Ovary (tissue), 3 donors: ENCODE results near the gene PGR.

Experiments used
- EP300 ChIP-seq: sonication (generic); formaldehyde crosslinking; IDR thresholded peaks from one replicate; pipeline ENCODE4 v1.6.1; 2017; ENCODE audit warnings: antibody characterized with exemption
- POLR2A ChIP-seq: fragments of 450-650 bp; IDR thresholded peaks from one replicate; pipeline ENCODE4 v1.6.1; 2017; ENCODE audit warnings: antibody characterized with exemption, mild to moderate bottlenecking, moderate library complexity
- TF ChIP-seq, protein P1 (sequence below), 3 donors: fragments of 450-650 bp in 2 of 3; fragments of 200-600 bp in 1 of 3; IDR thresholded peaks; one replicate each; pipeline versions ENCODE4 v1.5.1 to v1.8.0; 2016 to 2022; ENCODE audit warnings: antibody characterized with exemption in 3 of 3, mild to moderate bottlenecking in 1 of 3
- donor health status: DM: no; HTN: no; CAD: no.

- TF ChIP-seq EP300 (no peak), POLR2A (no peak)
- TF ChIP-seq, protein P1, sequence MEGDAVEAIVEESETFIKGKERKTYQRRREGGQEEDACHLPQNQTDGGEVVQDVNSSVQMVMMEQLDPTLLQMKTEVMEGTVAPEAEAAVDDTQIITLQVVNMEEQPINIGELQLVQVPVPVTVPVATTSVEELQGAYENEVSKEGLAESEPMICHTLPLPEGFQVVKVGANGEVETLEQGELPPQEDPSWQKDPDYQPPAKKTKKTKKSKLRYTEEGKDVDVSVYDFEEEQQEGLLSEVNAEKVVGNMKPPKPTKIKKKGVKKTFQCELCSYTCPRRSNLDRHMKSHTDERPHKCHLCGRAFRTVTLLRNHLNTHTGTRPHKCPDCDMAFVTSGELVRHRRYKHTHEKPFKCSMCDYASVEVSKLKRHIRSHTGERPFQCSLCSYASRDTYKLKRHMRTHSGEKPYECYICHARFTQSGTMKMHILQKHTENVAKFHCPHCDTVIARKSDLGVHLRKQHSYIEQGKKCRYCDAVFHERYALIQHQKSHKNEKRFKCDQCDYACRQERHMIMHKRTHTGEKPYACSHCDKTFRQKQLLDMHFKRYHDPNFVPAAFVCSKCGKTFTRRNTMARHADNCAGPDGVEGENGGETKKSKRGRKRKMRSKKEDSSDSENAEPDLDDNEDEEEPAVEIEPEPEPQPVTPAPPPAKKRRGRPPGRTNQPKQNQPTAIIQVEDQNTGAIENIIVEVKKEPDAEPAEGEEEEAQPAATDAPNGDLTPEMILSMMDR (IDR thresholded peaks at IDR 0.05): no peak
These were observed 148.3 kb downstream of the PGR start for GRCh38 chr11:100981196-100981824.
